Stimulated activated CD4-positive, alpha-beta T cell treated with anti-CD3 and anti-CD28 coated beads, Interleukin-2, amount 100 ng/mL, for 4 hours (primary cell): ENCODE measurements around the gene ZBTB12.
"Not testable (repeated sequence)": the region's sequence is repeated elsewhere in the genome, so short reads cannot be mapped to it uniquely, and the experiment has no call there.

Source experiments
- DNase-seq: peaks from one replicate; pipeline ENCODE4 v3.0.0-alpha.2; 2020; ENCODE audit warnings: low read depth

Gene ZBTB12

GRCh38 chr6:31874836-31875572 lies 26.9 kb downstream of the ZBTB12 start:
- DNase-seq = no peak

- no peak for DNase-seq
Measured at GRCh38 chr6:31874084-31874670, 27.7 kb downstream of the ZBTB12 start.

GRCh38 chr6:31871046-31871659 lies 30.7 kb downstream of the ZBTB12 start:
- no peak for DNase-seq

- no peak for DNase-seq
Measured at GRCh38 chr6:31870385-31870921, 31.4 kb downstream of the ZBTB12 start.

- no peak for DNase-seq
Measured at GRCh38 chr6:31869343-31869742, 32.5 kb downstream of the ZBTB12 start.

- not testable (repeated sequence) for DNase-seq
Measured at GRCh38 chr6:31868658-31868971, 33.3 kb downstream of the ZBTB12 start.

- DNase-seq = no peak
Measured at GRCh38 chr6:31865205-31866118, 36.4 kb downstream of the ZBTB12 start.

GRCh38 chr6:31864818-31865204 lies 37.1 kb downstream of the ZBTB12 start:
- DNase-seq = no peak

GRCh38 chr6:31864123-31864562 lies 37.7 kb downstream of the ZBTB12 start:
- DNase-seq = not testable (repeated sequence)

GRCh38 chr6:31862344-31863235 lies 39.3 kb downstream of the ZBTB12 start, which contains the start of gene NEU1:
Gene NEU1 (minus strand): TSS chr6:31862821. CDS start chr6:31862776, 45 bp downstream.
- peak; percentile 99 for DNase-seq

GRCh38 chr6:31861919-31862343 lies 40.0 kb downstream of the ZBTB12 start:
- DNase-seq = no peak

- no peak for DNase-seq
Measured at GRCh38 chr6:31861150-31861549, 40.7 kb downstream of the ZBTB12 start.

GRCh38 chr6:31860349-31860748 lies 41.5 kb downstream of the ZBTB12 start:
- no peak for DNase-seq

- DNase-seq = no peak
Measured at GRCh38 chr6:31859923-31860322, 42.0 kb downstream of the ZBTB12 start.

GRCh38 chr6:31858707-31859106 lies 43.2 kb downstream of the ZBTB12 start:
- no peak for DNase-seq

GRCh38 chr6:31857774-31858173 lies 44.1 kb downstream of the ZBTB12 start:
- DNase-seq = not testable (repeated sequence)

- not testable (repeated sequence) for DNase-seq
Measured at GRCh38 chr6:31851980-31852718, 49.7 kb downstream of the ZBTB12 start.

GRCh38 chr6:31851485-31851832 lies 50.4 kb downstream of the ZBTB12 start:
- no peak for DNase-seq

- no peak for DNase-seq
Measured at GRCh38 chr6:31850765-31851484, 51.0 kb downstream of the ZBTB12 start.
